Skeletal muscle satellite cell (primary cell): Measurements from ENCODE around the gene PLCB1.

Experiments
- H3K27me3 ChIP-seq: 2 replicates; pipeline ENCODE4 v1.7.0; 2013; ENCODE audit warnings: low read length; ENCODE audit not compliant: control insufficient read depth, insufficient read depth
- H3K36me3 ChIP-seq: 2 replicates; pipeline ENCODE4 v1.7.0; 2013; ENCODE audit warnings: mild to moderate bottlenecking, control low read depth, low read length; ENCODE audit not compliant: insufficient read depth
- H3K4me1 ChIP-seq: 2 replicates; pipeline ENCODE4 v1.7.0; 2013; ENCODE audit warnings: low read length; ENCODE audit not compliant: control insufficient read depth, insufficient read depth
- H3K4me2 ChIP-seq: 2 replicates; pipeline ENCODE4 v1.7.0; 2013; ENCODE audit warnings: mild to moderate bottlenecking, low read length
- H3K4me3 ChIP-seq: 2 replicates; pipeline ENCODE4 v1.7.0; 2013; ENCODE audit warnings: low read length
- H3K9ac ChIP-seq: 2 replicates; pipeline ENCODE4 v1.7.0; 2013; ENCODE audit warnings: mild to moderate bottlenecking, low read depth, low read length, moderate library complexity
- H3K9me3 ChIP-seq: replicated peaks from 2 replicates; pipeline ENCODE4 v1.7.0; 2013; ENCODE audit warnings: mild to moderate bottlenecking, control low read depth, low read length

The PLCB1 gene

GRCh38 chr20:8512003-8512402 is 379.9 kb downstream of the PLCB1 start:
- no peak overlapping the region for H3K9ac ChIP-seq
- H3K4me3 ChIP-seq = no peak overlapping the region
- H3K36me3 ChIP-seq = no peaks in the 10 kb centered on the region
- H3K27me3 ChIP-seq = no peaks in the 10 kb centered on the region
- no peak overlapping the region for H3K4me2 ChIP-seq
- no peaks in the 10 kb centered on the region for H3K9me3 ChIP-seq
- peaks cover 4% of the 10 kb centered on the region for H3K4me1 ChIP-seq

GRCh38 chr20:8515810-8516435 is 383.9 kb downstream of the PLCB1 start:
- Histone ChIP-seq H3K9ac (no peak overlapping the region), H3K4me2 (no peak overlapping the region), H3K4me3 (no peak overlapping the region), H3K27me3 (no peaks in the 10 kb centered on the region), H3K36me3 (no peaks in the 10 kb centered on the region), H3K4me1 (no peaks in the 10 kb centered on the region), H3K9me3 (no peaks in the 10 kb centered on the region)

- H3K9ac ChIP-seq = no peak overlapping the region
- H3K9me3 ChIP-seq = no peaks in the 10 kb centered on the region
- H3K4me2 ChIP-seq = no peak overlapping the region
- no peak overlapping the region for H3K4me3 ChIP-seq
- H3K27me3 ChIP-seq = no peaks in the 10 kb centered on the region
- H3K36me3 ChIP-seq = no peaks in the 10 kb centered on the region
- no peaks in the 10 kb centered on the region for H3K4me1 ChIP-seq
Observed at GRCh38 chr20:8518878-8519277, 386.8 kb downstream of the PLCB1 start.

- H3K9me3 ChIP-seq = no peaks in the 10 kb centered on the region
- peaks cover 6% of the 10 kb centered on the region for H3K4me1 ChIP-seq
- no peaks in the 10 kb centered on the region for H3K27me3 ChIP-seq
- no peak overlapping the region for H3K4me2 ChIP-seq
- H3K36me3 ChIP-seq = no peaks in the 10 kb centered on the region
- no peak overlapping the region for H3K9ac ChIP-seq
- H3K4me3 ChIP-seq = no peak overlapping the region
Observed at GRCh38 chr20:8519887-8520286, 387.8 kb downstream of the PLCB1 start.

- H3K4me2 ChIP-seq = no peak overlapping the region
- H3K4me3 ChIP-seq = no peak overlapping the region
- peaks cover 6% of the 10 kb centered on the region for H3K4me1 ChIP-seq
- no peaks in the 10 kb centered on the region for H3K36me3 ChIP-seq
- no peak overlapping the region for H3K9ac ChIP-seq
- H3K9me3 ChIP-seq = no peaks in the 10 kb centered on the region
- no peaks in the 10 kb centered on the region for H3K27me3 ChIP-seq
Observed at GRCh38 chr20:8522168-8522567, 390.1 kb downstream of the PLCB1 start.

- H3K9me3 ChIP-seq = no peaks in the 10 kb centered on the region
- no peak overlapping the region for H3K4me3 ChIP-seq
- H3K36me3 ChIP-seq = no peaks in the 10 kb centered on the region
Observed at GRCh38 chr20:8523684-8524083, 391.6 kb downstream of the PLCB1 start.

GRCh38 chr20:8524101-8525016 is 392.3 kb downstream of the PLCB1 start:
- Histone ChIP-seq H3K36me3 (no peaks in the 10 kb centered on the region), H3K27me3 (no peaks in the 10 kb centered on the region), H3K9ac (no peak overlapping the region), H3K9me3 (no peaks in the 10 kb centered on the region), H3K4me2 (no peak overlapping the region), H3K4me1 (peaks cover 15% of the 10 kb centered on the region), H3K4me3 (no peak overlapping the region)

More at GRCh38 chr20:8523684-8524083, 391.6 kb downstream of the PLCB1 start:
- Histone ChIP-seq H3K9ac (no peak overlapping the region), H3K4me1 (peaks cover 15% of the 10 kb centered on the region), H3K27me3 (no peaks in the 10 kb centered on the region), H3K4me2 (no peak overlapping the region)

GRCh38 chr20:8525017-8525343 is 392.9 kb downstream of the PLCB1 start:
- Histone ChIP-seq H3K27me3 (no peaks in the 10 kb centered on the region), H3K4me2 (no peak overlapping the region), H3K9me3 (no peaks in the 10 kb centered on the region), H3K4me1 (peaks cover 19% of the 10 kb centered on the region), H3K9ac (no peak overlapping the region), H3K4me3 (no peak overlapping the region), H3K36me3 (no peaks in the 10 kb centered on the region)

GRCh38 chr20:8526610-8527009 is 394.5 kb downstream of the PLCB1 start:
- Histone ChIP-seq H3K27me3 (no peaks in the 10 kb centered on the region), H3K4me2 (no peak overlapping the region), H3K4me1 (peaks cover 25% of the 10 kb centered on the region), H3K36me3 (no peaks in the 10 kb centered on the region), H3K9ac (no peak overlapping the region), H3K9me3 (no peaks in the 10 kb centered on the region), H3K4me3 (no peak overlapping the region)

GRCh38 chr20:8527998-8528723 is 396.1 kb downstream of the PLCB1 start:
- H3K9me3 ChIP-seq = no peaks in the 10 kb centered on the region
- H3K9ac ChIP-seq = no peak overlapping the region
- no peaks in the 10 kb centered on the region for H3K27me3 ChIP-seq
- no peaks in the 10 kb centered on the region for H3K36me3 ChIP-seq
- no peak overlapping the region for H3K4me2 ChIP-seq
- peaks cover 25% of the 10 kb centered on the region for H3K4me1 ChIP-seq
- H3K4me3 ChIP-seq = no peak overlapping the region

GRCh38 chr20:8530022-8530421 is 398.0 kb downstream of the PLCB1 start:
- Histone ChIP-seq H3K4me1 (peaks cover 19% of the 10 kb centered on the region), H3K9me3 (no peaks in the 10 kb centered on the region), H3K27me3 (no peaks in the 10 kb centered on the region), H3K4me3 (no peak overlapping the region), H3K4me2 (no peak overlapping the region), H3K36me3 (no peaks in the 10 kb centered on the region), H3K9ac (no peak overlapping the region)
